AG04449 (cell line): ENCODE data around the gene ACKR4.

Source experiments
- CTCF ChIA-PET: fragments of 350-600 bp; formaldehyde crosslinking; extraction: SDS; loops from one replicate; lab custom pipeline; 2021; ENCODE audit warnings: antibody characterized with exemption; lab: Yijun Ruan, JAX
- POLR2A ChIA-PET: fragments of 400-600, 350-600 bp; formaldehyde crosslinking; extraction: SDS; loops from one replicate; lab custom pipeline; 2020; ENCODE audit warnings: antibody characterized with exemption, inconsistent platforms; lab: Yijun Ruan, JAX
- DNase-seq: peaks from one replicate; pipeline ENCODE4 v3.0.0-alpha.2; 2010; ENCODE audit warnings: low read depth, low spot score
- H3K4me3 ChIP-seq: 2 replicates; pipeline ENCODE4 v1.5.1; 2011; ENCODE audit warnings: low read depth, mild to moderate bottlenecking, control low read depth, low read length
- TF ChIP-seq, protein P1 (sequence below): IDR thresholded peaks from one replicate; pipeline ENCODE4 v1.5.1; 2011; ENCODE audit warnings: mild to moderate bottlenecking, moderate library complexity, low read length, control low read depth, inconsistent platforms; ENCODE audit not compliant: insufficient read depth; ENCODE audit errors: missing control alignments

Gene ACKR4

DNA sequence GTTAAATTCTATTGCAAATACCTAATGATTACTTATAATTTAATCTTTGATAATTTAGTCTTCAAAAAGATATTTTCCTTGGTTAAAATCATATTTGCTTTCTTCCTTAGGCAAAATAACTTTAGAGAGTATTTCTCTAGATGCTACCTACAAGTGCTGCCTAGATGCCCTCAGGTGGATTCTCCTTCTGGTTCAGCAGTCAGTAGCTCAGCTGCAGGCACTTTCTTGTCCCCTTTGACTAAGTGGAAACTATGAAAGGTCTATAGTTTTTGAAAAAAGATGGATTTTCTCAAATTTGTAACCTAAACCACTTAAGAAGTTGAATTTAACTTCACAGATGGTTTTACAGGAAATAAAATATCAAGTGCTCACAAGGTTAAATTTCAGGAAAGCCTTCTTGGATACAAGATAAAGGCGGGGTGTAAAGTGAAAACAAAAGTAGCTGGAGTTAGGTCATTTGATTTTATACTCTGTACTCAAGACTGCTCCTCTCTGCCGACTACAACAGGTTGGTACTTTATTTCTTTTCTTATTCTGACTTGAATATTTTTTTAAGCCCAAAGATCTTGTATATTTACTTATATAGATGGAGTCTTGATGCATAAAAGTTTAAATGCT is at the start of gene ACKR4:
ACKR4 (plus strand) TSS at position 455 of the 618 bp plus-strand sequence. CDS start 3,128 bp downstream, outside the sequence.
- DNase-seq = no peak
- TF ChIP-seq, protein P1, sequence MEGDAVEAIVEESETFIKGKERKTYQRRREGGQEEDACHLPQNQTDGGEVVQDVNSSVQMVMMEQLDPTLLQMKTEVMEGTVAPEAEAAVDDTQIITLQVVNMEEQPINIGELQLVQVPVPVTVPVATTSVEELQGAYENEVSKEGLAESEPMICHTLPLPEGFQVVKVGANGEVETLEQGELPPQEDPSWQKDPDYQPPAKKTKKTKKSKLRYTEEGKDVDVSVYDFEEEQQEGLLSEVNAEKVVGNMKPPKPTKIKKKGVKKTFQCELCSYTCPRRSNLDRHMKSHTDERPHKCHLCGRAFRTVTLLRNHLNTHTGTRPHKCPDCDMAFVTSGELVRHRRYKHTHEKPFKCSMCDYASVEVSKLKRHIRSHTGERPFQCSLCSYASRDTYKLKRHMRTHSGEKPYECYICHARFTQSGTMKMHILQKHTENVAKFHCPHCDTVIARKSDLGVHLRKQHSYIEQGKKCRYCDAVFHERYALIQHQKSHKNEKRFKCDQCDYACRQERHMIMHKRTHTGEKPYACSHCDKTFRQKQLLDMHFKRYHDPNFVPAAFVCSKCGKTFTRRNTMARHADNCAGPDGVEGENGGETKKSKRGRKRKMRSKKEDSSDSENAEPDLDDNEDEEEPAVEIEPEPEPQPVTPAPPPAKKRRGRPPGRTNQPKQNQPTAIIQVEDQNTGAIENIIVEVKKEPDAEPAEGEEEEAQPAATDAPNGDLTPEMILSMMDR = no peak
- POLR2A ChIA-PET = no interaction called here
- CTCF ChIA-PET = no interaction called here
- no peak within 1 kb of the TSS for H3K4me3 ChIP-seq

DNA sequence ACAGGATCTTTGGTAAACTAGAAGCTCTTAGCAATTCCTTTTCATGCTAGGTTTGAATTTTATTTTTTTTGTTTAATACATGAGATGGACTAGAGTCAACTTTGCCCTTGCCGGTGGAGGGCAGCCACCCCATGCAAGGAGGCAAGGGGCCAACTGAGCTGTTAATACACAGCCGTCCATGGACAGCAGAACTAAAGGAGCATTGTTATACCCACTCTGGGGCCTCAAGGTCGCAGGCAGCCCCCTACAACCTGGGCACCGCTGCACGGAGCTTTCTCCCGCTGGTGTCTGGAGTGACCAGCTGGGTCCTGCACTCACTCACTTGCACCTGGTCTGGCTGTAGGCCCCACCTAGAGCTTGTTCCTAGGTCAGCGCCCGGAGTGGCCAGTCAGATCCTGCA is 47.9 kb upstream of the ACKR4 start:
- CTCF ChIA-PET = interaction anchor here (0.6 to 5.3 kb wide), 3 partner anchors 14 to 93 kb away, joined by 3 to 24 read pairs (median 18); no protein-coding TSS in a partner anchor
- no peak for DNase-seq
- POLR2A ChIA-PET = interaction anchor here (0.9 kb wide), 1 partner anchor 77 kb away, joined by 3 read pairs; no protein-coding TSS in a partner anchor
- H3K4me3 ChIP-seq = no peak overlapping the region
- TF ChIP-seq, protein P1 = no peak

DNA sequence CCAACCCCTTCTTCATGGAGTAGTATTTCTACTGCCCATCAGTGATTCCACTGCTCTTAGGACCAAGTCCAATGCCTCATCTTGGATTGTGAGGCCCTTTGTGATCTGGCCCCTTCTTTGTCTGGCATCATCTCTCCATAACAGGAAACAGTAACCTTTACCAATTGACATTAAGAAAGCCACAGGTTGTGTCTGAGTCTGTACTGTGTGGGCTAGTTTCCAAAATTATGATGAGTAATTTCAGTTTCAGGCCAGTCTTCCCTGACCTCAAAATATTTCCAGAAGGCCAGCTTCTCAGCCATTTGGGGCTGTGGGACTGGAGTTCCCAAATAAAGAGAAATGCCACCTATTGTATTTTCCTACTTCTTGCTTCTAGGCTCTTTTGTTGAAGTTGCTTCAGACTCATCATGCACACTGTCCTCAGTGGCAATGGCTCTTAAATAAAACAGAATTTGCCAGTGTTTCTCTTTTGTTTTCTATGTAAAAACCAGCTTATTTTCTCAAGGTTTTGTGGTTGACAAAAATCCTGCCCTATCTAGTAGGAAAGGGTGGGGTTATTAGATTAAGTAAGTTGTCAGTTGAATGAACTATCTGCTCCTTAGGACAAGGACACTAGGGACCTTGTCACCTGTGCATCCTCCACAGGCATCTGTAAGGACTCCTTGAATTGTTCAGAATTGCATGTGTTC is 47.0 kb upstream of the ACKR4 start:
- TF ChIP-seq, protein P1 = no peak
- DNase-seq = no peak
- CTCF ChIA-PET = interaction anchor here (2.9 to 5.3 kb wide), 2 partner anchors 14 to 92 kb away, joined by 10 to 24 read pairs; no protein-coding TSS in a partner anchor
- POLR2A ChIA-PET = no interaction called here
- no peak overlapping the region for H3K4me3 ChIP-seq

DNA sequence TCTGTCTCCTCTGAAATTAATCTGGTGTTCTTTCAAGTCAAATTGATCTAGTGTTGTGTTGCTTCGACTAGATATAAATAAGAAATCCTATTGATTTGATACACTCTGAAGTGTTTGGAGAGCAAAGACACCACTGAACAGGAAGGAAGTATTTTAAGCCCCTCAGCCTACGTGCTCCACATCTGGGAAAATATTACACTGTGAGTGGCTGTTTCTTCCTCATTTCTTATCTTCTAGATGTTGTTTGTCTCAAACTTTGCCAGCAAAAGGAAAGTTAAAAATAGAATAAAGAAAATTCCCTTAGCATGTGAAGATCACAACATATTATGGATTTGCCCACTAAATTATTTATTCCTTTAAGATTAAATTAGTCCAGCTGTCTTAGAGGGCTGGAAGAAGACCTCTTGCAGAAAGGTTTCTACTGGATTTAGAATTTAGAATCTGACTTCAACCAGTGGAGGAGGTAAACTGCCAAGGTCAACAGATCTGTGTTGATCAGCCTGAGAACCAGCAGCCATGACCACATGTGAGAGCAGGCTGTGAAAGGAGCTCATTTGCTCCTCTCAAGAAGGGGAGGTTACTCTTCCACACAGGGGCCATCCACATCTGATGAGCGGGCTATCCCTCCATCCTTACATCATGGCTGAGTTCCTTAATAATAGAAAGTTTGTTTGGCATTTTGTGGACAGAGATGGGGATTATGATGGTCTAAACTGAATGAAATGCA is 46.3 kb upstream of the ACKR4 start:
- TF ChIP-seq, protein P1 = no peak
- CTCF ChIA-PET = interaction anchor here (0.8 to 5.3 kb wide), 3 partner anchors 12 to 91 kb away, joined by 3 to 24 read pairs (median 10); no protein-coding TSS in a partner anchor
- no peak for DNase-seq
- POLR2A ChIA-PET = no interaction called here
- H3K4me3 ChIP-seq = no peak overlapping the region

DNA sequence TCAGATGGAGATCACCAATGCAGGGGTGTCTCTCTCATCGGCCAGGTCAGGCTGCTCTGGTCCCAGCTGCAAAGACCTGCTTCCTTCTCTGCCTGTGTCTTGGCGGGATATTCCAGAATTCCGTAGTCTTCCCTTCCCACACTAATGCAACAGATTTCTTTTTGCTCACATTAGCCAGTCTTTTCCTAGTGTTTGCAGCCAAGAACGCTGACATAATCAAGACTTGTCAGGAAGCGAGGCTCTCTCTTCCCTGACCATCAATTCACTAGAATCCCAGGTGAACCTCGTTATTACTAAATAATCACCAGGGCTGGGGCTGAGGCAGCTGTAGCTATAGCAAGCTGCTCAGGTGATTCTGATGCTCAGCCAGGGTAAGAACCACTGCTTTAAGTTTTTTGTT is 43.2 kb upstream of the ACKR4 start:
- ChIA-PET CTCF (interaction anchor here (1.1 to 1.8 kb wide), 2 partner anchors 18 to 82 kb away, joined by 3 to 7 read pairs; no protein-coding TSS in a partner anchor), POLR2A (no interaction called here)
- DNase-seq = no peak
- TF ChIP-seq, protein P1 = no peak
- H3K4me3 ChIP-seq = no peak overlapping the region

DNA sequence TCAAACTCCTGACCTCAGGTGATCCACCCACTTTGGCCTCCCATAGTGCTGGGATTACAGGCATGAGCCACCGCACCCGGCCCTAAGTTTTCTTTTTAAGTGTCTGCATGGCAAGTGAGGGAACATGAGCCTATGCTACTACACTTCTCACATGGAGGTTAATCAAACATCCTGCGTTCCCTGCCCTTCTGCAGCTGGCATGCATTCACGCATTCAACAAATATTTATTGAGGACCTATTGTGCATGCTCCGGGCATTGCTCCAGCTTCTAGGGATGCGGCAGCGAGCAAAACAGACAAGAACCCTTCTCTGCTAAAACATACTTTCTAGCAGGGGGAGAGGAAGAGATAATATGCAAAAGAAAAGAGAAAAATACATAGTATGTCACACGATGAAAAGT is 42.6 kb upstream of the ACKR4 start:
- no peak overlapping the region for H3K4me3 ChIP-seq
- TF ChIP-seq, protein P1 = no peak
- ChIA-PET POLR2A (no interaction called here), CTCF (interaction anchor here (1.8 kb wide), 1 partner anchor 19 kb away, joined by 7 read pairs; no protein-coding TSS in a partner anchor)
- no peak for DNase-seq
